OCI-LY3 (cell line): ENCODE data around the gene BORCS6.

Experiments
- H2AFZ ChIP-seq: fragments of 200-600, 300-600 bp; shearing (Covaris generic); 2 replicates; pipeline ENCODE4 v1.6.0; 2014; ENCODE audit warnings: antibody characterized with exemption, low read depth, low read length
- H3K27ac ChIP-seq: fragments of 200-600, 300-600 bp; sonication (generic); 2 replicates; pipeline ENCODE4 v1.5.1; 2014; ENCODE audit warnings: mild to moderate bottlenecking, low read length, moderate library complexity, mixed read lengths
- H3K27me3 ChIP-seq: fragments of 200-600, 300-600 bp; sonication (generic); 2 replicates; pipeline ENCODE4 v1.6.1; 2014; ENCODE audit warnings: low read depth, low read length, mixed read lengths
- H3K36me3 ChIP-seq: fragments of 200-600, 300-600 bp; sonication (generic); replicated peaks from 2 replicates; pipeline ENCODE3; 2014; ENCODE audit warnings: low read depth, low read length, mixed read lengths
- H3K4me1 ChIP-seq: fragments of 300-600, 200-600 bp; sonication (generic); 2 replicates; pipeline ENCODE4 v1.6.1; 2014; ENCODE audit warnings: low read length, mixed read lengths
- H3K4me2 ChIP-seq: fragments of 200-600, 300-600 bp; sonication (generic); 2 replicates; pipeline ENCODE4 v1.6.1; 2014; ENCODE audit warnings: low read length, mixed read lengths
- H3K4me3 ChIP-seq: fragments of 300-600, 200-600 bp; sonication (generic); 2 replicates; pipeline ENCODE4 v1.5.1; 2014; ENCODE audit warnings: antibody characterized with exemption, mild to moderate bottlenecking, low read length, moderate library complexity
- H3K79me2 ChIP-seq: fragments of 300-600, 200-600 bp; shearing (Covaris generic); 2 replicates; pipeline ENCODE4 v1.6.1; 2014; ENCODE audit warnings: mild to moderate bottlenecking, low read length, mixed read lengths
- H3K9ac ChIP-seq: fragments of 300-600, 200-600 bp; shearing (Covaris generic); 2 replicates; pipeline ENCODE4 v1.6.0; 2014; ENCODE audit warnings: mild to moderate bottlenecking, low read length, moderate library complexity
- H3K9me3 ChIP-seq: fragments of 200-600, 300-600 bp; shearing (Covaris generic); 2 replicates; pipeline ENCODE4 v1.6.1; 2014; ENCODE audit warnings: low read length, mixed read lengths; ENCODE audit not compliant: insufficient read depth
- H4K20me1 ChIP-seq: fragments of 200-600, 300-600 bp; sonication (generic); 2 replicates; pipeline ENCODE4 v1.6.1; 2016; ENCODE audit warnings: low read length, mixed read lengths; ENCODE audit not compliant: insufficient read depth
- CTCF ChIP-seq: fragments of 200-600, 300-600 bp; sonication (generic); IDR thresholded peaks from 2 replicates; pipeline ENCODE4 v1.5.1; 2014; ENCODE audit warnings: antibody characterized with exemption, low read length, low read depth
- EZH2phosphoT487 ChIP-seq: fragments of 200-600 bp; shearing (Covaris generic); IDR thresholded peaks from 2 replicates; pipeline ENCODE4 v1.6.1; 2018; ENCODE audit warnings: antibody characterized with exemption, mixed run types, low read depth

Gene BORCS6

GRCh38 chr17:8138672-8139371 is 51.2 kb downstream of the BORCS6 start:
- no peaks in the 10 kb centered on the region for H3K36me3 ChIP-seq
- peak; percentile 63 for TF ChIP-seq CTCF
- no peak for TF ChIP-seq EZH2phosphoT487
- no peaks in the 10 kb centered on the region for H4K20me1 ChIP-seq
- no peaks in the 10 kb centered on the region for H3K79me2 ChIP-seq
- peak overlapping the region; percentile 92 for H3K27ac ChIP-seq
- H3K4me1 ChIP-seq: peaks cover 5% of the 10 kb centered on the region; the same call in 1 of the 2 replicates
- H3K9ac ChIP-seq: peak overlapping the region; percentile 97
- no peaks in the 10 kb centered on the region for H3K9me3 ChIP-seq
- H3K4me3 ChIP-seq: peak overlapping the region; percentile 97
- peak overlapping the region; percentile 92 for H3K4me2 ChIP-seq
- peak overlapping the region; percentile 92 for H2AFZ ChIP-seq
- no peaks in the 10 kb centered on the region for H3K27me3 ChIP-seq

- peak overlapping the region; percentile 92 for H3K4me2 ChIP-seq
- no peak for TF ChIP-seq CTCF
- TF ChIP-seq EZH2phosphoT487: no peak
- peak overlapping the region; percentile 92 for H3K27ac ChIP-seq
- no peaks in the 10 kb centered on the region for H3K79me2 ChIP-seq
- H3K27me3 ChIP-seq: no peaks in the 10 kb centered on the region
- peak overlapping the region; percentile 97 for H3K4me3 ChIP-seq
- peaks cover 5% of the 10 kb centered on the region; the same call in 1 of the 2 replicates for H3K4me1 ChIP-seq
- H3K9ac ChIP-seq: peak overlapping the region; percentile 77
- no peaks in the 10 kb centered on the region for H3K9me3 ChIP-seq
- H4K20me1 ChIP-seq: no peaks in the 10 kb centered on the region
- no peaks in the 10 kb centered on the region for H3K36me3 ChIP-seq
- peak overlapping the region; percentile 92 for H2AFZ ChIP-seq
Measured at GRCh38 chr17:8138374-8138671, 51.7 kb downstream of the BORCS6 start.
